Duodenal mucosa (tissue), 2 donors: ENCODE measurements around the gene HNRNPK.

Experiments used
- H3K27ac ChIP-seq: one replicate; pipeline ENCODE4 v1.7.0; 2013; ENCODE audit warnings: low read depth, low read length
- H3K27me3 ChIP-seq, 2 donors: one replicate each; pipeline ENCODE4 v1.7.0; 2013; ENCODE audit warnings: low read length in 2 of 2, control low read depth in 1 of 2; ENCODE audit not compliant: insufficient read depth in 2 of 2, control insufficient read depth in 1 of 2
- H3K36me3 ChIP-seq, 2 donors: one replicate each; pipeline ENCODE4 v1.7.0; 2013; ENCODE audit warnings: low read length in 2 of 2, control low read depth in 1 of 2; ENCODE audit not compliant: insufficient read depth in 2 of 2, control insufficient read depth in 1 of 2
- H3K4me1 ChIP-seq, 2 donors: one replicate each; pipeline ENCODE4 v1.7.0; 2013; ENCODE audit warnings: low read length in 2 of 2, control low read depth in 1 of 2; ENCODE audit not compliant: insufficient read depth in 2 of 2, control insufficient read depth in 1 of 2
- H3K4me3 ChIP-seq, 2 donors: one replicate each; pipeline ENCODE4 v1.7.0; 2013; ENCODE audit warnings: low read length in 2 of 2, low read depth in 1 of 2
- H3K9ac ChIP-seq, 2 donors: one replicate each; pipeline ENCODE4 v1.7.0; 2013; ENCODE audit warnings: low read length in 2 of 2, low read depth in 1 of 2
- H3K9me3 ChIP-seq, 2 donors: one replicate each; pipeline ENCODE4 v1.7.0; 2013; ENCODE audit warnings: low read length in 2 of 2, control low read depth in 1 of 2; ENCODE audit not compliant: control insufficient read depth in 1 of 2

The HNRNPK gene

DNA sequence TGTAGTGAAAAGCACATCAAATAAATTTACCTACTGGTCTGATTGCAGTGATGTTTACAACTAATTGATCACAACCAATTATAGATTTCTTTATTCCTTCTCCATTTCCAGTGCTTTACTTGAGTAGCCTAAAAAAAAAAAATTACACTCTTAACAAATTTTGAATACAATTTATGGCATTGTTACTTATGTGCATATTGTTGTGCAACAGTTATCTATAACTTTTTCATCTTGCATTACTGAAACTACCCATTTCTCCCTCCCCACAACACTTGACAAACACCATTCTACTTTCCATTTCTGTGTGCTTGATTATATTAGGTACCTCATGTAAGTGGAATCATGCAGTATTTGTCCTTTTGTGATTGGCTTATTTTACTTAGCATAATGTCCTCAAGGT, 12.9 kb upstream of the HNRNPK start:
- peaks cover 0 to 6% of the 10 kb centered on the region in 2 donors for H3K36me3 ChIP-seq
- no peak overlapping the region for H3K4me3 ChIP-seq
- no peak overlapping the region for H3K27ac ChIP-seq
- no peaks in the 10 kb centered on the region for H3K4me1 ChIP-seq
- no peaks in the 10 kb centered on the region for H3K27me3 ChIP-seq
- H3K9ac ChIP-seq: no peak overlapping the region
- no peaks in the 10 kb centered on the region for H3K9me3 ChIP-seq

DNA sequence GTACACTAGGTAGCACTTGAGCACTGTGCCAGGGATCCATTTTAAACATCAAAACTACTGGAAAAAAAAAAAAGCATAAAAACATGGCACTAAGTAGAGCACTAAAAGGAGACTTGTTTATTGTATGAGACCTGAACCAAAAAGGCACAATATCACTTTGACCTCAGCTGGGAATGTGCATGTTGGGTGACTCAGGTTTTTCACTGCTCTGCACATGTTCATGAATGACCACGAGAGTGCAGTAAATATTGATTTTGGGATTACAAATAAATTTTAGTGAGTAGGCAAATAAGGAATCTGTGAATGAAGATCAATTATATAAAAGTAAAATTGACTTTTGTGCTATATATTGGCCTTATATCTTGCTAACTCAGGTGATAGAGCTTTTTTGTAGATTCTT, 12.4 kb upstream of the HNRNPK start:
- Histone ChIP-seq H3K4me3 (no peak overlapping the region), H3K27me3 (no peaks in the 10 kb centered on the region), H3K36me3 (peaks cover 0 to 6% of the 10 kb centered on the region in 2 donors), H3K9me3 (no peaks in the 10 kb centered on the region), H3K9ac (no peak overlapping the region), H3K4me1 (no peaks in the 10 kb centered on the region), H3K27ac (no peak overlapping the region)

DNA sequence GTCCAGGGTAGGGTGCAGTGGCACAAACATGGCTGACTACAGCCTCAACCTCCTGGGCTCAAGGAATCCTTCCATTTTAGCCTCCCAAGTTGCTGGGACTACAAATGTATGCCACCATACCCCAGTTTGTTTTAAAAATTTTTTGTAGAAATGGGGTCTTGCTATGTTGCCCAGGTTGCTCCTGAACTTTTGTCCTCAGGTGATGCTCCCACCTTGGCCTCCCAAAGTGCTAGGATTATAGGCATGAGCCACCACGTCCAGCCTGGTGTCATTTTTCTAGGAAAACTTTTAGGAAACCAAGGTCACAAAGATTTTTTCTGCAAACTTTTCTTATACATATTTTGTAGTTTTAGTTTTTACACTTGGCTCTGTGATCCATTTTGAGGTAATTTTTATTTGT, 11.3 kb upstream of the HNRNPK start:
- Histone ChIP-seq H3K4me1 (peaks cover under 1 to 2% of the 10 kb centered on the region in 2 donors), H3K4me3 (no peak overlapping the region), H3K27me3 (no peaks in the 10 kb centered on the region), H3K27ac (no peak overlapping the region), H3K36me3 (peaks cover 0 to 6% of the 10 kb centered on the region in 2 donors), H3K9ac (no peak overlapping the region), H3K9me3 (no peaks in the 10 kb centered on the region)

DNA sequence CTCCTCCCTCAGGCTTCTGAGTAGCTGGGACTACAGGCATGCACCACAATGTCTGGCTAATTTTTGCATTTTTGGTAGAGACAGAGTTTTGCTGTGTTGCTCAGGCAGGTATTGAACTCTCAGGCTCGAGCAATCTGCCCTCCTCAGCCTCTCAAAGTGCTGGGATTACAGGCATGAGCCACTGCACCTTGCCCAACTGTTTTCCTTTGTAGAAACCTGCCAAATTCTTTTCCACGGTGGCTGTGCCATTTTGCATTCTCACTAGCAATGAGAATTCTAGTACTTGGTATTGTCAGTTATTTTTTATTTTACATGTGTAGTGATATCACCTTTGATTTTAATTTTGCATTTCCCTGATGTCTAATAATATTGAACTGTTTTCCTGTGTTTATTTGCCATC, 8.4 kb upstream of the HNRNPK start:
- no peak overlapping the region for H3K27ac ChIP-seq
- H3K9me3 ChIP-seq: no peaks in the 10 kb centered on the region
- H3K4me3 ChIP-seq: no peak overlapping the region
- peaks cover 4 to 8% of the 10 kb centered on the region in 2 donors for H3K4me1 ChIP-seq
- no peaks in the 10 kb centered on the region for H3K27me3 ChIP-seq
- no peak overlapping the region for H3K9ac ChIP-seq
- H3K36me3 ChIP-seq: peaks cover 0 to 6% of the 10 kb centered on the region in 2 donors

DNA sequence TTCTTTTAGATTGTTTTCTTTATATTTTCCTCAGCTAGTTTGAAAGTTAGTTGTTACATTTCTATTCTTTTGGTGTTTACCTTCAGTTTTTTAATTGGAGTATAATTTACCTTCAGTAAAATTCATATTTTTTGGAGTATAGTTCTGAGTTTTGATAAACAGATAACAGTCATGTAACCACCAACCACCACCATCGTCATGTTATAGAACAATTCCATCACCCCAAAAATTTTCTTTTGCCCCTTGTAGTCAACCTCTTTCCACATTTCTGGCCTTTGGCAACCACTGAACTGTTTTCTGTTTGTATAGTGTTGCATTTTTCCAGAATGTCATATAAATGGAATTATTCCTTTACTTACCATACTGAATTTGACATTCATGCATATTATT, 7.4 kb upstream of the HNRNPK start:
- Histone ChIP-seq H3K36me3 (peaks cover 0 to 6% of the 10 kb centered on the region in 2 donors), H3K27ac (no peak overlapping the region), H3K4me3 (no peak overlapping the region), H3K9ac (no peak overlapping the region), H3K4me1 (peaks cover 4 to 8% of the 10 kb centered on the region in 2 donors), H3K9me3 (no peaks in the 10 kb centered on the region), H3K27me3 (no peaks in the 10 kb centered on the region)

DNA sequence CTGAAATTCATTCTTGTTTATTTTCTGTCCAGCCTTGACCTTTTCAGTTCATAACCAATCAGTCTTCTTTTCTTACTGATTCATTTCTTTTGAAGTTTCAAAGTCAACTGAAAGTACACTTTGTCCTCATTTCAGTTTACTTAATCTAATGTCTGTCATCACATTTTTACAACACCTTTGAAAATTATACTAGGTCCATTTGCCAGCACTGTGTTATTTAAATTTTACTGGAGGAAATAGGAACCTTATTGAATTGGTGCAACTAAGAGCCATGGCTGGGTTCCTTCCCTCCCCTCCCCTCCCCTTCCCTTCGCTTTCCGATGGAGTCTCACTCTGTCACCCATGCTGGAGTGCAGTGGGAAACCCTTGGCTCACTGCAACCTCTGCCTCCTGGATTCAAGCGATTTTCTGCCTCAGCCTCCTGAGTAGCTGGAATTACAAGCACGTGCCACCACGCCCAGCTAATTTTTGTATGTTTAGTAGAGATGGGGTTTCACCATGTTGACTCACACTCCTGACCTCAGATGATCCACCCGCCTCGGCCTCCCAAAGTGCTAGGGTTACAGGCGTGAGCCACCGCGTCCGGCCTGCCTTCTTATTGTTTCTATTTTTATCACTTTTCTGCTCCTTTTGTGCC, 6.9 kb upstream of the HNRNPK start:
- Histone ChIP-seq H3K36me3 (peaks cover 0 to 6% of the 10 kb centered on the region in 2 donors), H3K27me3 (no peaks in the 10 kb centered on the region), H3K4me1 (peaks cover 4 to 8% of the 10 kb centered on the region in 2 donors), H3K9me3 (no peaks in the 10 kb centered on the region), H3K4me3 (no peak overlapping the region), H3K9ac (no peak overlapping the region), H3K27ac (no peak overlapping the region)

DNA sequence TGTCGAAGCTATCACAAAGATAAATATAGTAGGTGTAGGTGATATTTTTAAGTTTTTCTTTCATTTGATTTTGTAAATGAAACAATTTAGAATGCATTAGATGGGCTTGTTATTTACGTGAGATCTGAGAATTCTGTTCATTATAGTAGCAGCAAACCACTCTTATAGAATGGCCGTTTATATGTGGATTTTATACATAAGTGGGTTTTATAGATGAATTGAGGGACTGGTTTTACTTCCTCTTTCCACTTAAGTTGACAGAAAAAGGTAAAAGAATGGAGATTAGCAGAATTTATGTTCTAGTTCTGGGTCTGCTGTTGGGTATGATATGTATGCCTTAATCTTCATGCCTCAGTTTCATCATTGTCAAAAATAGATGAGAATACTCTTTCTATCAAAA, 6.2 kb upstream of the HNRNPK start:
- no peak overlapping the region for H3K27ac ChIP-seq
- no peaks in the 10 kb centered on the region for H3K27me3 ChIP-seq
- H3K4me1 ChIP-seq: peaks cover 11 to 12% of the 10 kb centered on the region in 2 donors
- H3K36me3 ChIP-seq: peaks cover 0 to 6% of the 10 kb centered on the region in 2 donors
- no peak overlapping the region for H3K9ac ChIP-seq
- H3K9me3 ChIP-seq: no peaks in the 10 kb centered on the region
- H3K4me3 ChIP-seq: peak overlapping the region in 1 of 2 donors; percentile 6

DNA sequence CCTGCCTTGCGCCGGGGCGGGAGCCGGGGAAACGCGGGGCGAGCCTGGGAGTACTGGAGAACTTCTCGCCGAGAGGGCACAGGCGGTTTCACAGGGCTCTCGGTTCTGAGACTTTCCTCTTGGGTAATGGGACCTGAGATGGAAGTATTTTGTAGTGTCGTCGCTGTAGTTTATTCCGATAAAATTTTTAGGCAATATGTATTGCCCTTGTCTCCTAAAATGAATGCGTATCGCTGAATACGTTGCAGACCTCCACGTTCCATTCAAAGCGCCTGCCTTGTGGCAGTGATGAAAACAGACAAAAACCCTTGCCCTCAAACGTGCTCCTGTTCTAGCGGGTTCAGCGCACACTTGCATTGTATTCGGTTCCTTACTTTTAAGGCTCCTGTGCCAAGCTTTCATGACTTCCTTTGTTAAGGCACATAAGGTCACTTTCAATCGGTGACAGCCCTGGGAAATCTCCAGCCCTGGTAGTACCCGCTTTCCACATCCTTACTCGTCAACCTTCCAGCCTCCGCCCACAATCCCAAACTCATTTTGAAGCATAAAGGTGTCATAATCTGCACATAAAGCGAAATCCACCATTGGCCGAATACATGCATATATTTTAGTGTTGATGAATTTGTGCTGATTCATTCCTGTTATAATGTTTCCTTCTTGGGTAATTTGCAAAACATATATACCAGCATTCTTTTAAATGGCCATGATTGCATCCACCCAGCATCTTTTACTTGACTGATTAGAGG, 1.3 kb upstream of the HNRNPK start:
- Histone ChIP-seq H3K27me3 (no peaks in the 10 kb centered on the region), H3K9ac (peak overlapping the region; percentile 92 to 100), H3K9me3 (no peaks in the 10 kb centered on the region), H3K4me3 (peak overlapping the region; percentile 98 to 100), H3K36me3 (peaks cover 7 to 13% of the 10 kb centered on the region in 2 donors), H3K27ac (peak overlapping the region; percentile 99), H3K4me1 (peaks cover 21 to 26% of the 10 kb centered on the region in 2 donors)

DNA sequence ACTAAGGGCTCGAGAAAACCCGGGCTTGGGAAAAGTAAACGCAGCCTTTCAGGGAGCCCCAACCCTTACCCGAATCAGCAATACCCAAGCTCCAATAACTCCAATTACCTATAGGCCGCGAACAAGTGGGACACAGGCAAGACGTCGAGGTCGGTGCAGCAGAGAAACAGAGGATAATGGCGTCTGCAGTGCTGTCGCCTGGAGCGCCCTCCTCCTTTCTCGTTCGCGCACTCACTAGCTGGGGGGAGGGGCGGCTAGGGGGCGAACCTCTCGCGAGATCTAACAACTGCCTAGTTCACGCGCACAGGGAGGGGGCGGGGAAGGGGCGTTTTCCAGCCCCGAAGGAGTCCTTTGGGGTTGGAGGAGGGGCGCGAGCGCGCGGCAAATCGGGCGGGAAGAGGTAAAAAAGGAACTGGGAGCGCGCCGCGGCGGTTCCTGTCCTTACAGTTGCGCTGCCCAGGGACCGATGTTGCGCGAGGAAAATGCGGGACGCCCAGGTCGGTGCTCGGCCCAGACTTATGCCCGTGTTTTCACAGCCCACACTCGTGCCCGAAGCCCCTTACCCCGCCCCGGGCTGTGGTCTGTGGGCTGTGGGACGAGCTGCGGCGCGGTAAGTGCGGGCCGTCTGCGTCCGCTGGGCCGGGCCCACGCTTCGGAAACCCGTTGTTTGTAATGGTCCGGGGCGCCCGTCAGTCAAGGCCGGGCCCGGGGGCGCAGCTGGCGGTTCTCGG, 545 bp upstream of the HNRNPK start, which contains the start of gene RMI1:
TSS of gene RMI1 (plus strand) at position 411 of the 731 bp plus-strand sequence. CDS start 20,182 bp downstream, outside the sequence.
- Histone ChIP-seq H3K27ac (peak within 1 kb of the TSS; percentile 99), H3K9me3 (no peaks in the 10 kb centered on the region), H3K36me3 (peaks cover 8 to 21% of the 10 kb centered on the region in 2 donors), H3K27me3 (no peaks in the 10 kb centered on the region), H3K9ac (peak within 1 kb of the TSS; percentile 100), H3K4me1 (peaks cover 18 to 27% of the 10 kb centered on the region in 2 donors), H3K4me3 (peak within 1 kb of the TSS; percentile 98 to 100)
